Left cardiac atrium (tissue), 4 donors: ENCODE results near the gene AOAH. TPM values are rescaled to one million over a fixed set of nuclear protein-coding genes. Genes with fewer than 3 reads are reported as not detected.
"Not testable (repeated sequence)": the region's sequence is repeated elsewhere in the genome, so short reads cannot be mapped to it uniquely, and the experiment has no call there.

Source experiments
- ATAC-seq, 2 donors: fragments of 200-7000 bp; cut with Tn5 transposase; one replicate each; pipeline ENCODE4 v1.9.1; 2020; ENCODE audit warnings: mild to moderate bottlenecking in 2 of 2, moderate library complexity in 2 of 2
- DNase-seq: peaks from one replicate; pipeline ENCODE4 v3.0.0-alpha.2; 2020
- intact Hi-C, 2 donors: fragments of 100-400 bp; cut with DNase I; formaldehyde crosslinking; loops; one replicate each; pipeline versions ENCODE4 v1.14.1 to v1.15.1; 2022 to 2023
- total RNA-seq, 2 donors: library from RNA; stranded (reverse); fragmentation: NEBNext Ultra II Directional; extraction: Animal tissue kit (Norgen Biotek cat#: 25700); gene quantifications; one replicate each; pipeline ENCODE4 v1.2.1, GENCODE V29; 2021
- donor health status: DM: no; HTN: yes; CAD: no.
- donor health status: DM: no; HTN: yes; CAD: no; lungs with severe emphysema.
- donor health status: DM: yes; HTN: yes; CAD: no.
- donor health status: Dilated cardiomyopathy.

The AOAH gene
- total RNA-seq, 2 donors from 2014 or later, result 2.7 to 4.8 TPM

DNA sequence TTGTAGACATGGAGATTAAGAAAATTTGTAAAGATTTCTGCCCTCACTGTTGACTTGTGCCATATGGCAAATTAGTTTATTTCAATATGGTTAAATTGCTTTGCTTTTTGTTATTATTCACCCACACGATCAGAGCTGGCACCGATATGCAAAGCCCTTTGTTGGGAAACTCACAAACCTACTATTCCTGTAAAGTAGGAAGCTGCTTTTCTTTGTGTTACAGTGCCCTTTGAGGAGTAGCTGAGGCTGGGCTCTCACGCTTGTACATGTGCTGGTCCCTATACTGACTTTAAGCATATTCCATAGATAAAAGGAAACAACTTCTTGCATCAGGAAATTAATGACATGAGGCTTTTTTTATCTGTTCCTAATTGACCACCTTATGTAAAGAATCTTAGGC lies 17.6 kb upstream of the AOAH start:
- DNase-seq (no peak), ATAC-seq (no peak)
- intact Hi-C loops, result no loop called here

DNA sequence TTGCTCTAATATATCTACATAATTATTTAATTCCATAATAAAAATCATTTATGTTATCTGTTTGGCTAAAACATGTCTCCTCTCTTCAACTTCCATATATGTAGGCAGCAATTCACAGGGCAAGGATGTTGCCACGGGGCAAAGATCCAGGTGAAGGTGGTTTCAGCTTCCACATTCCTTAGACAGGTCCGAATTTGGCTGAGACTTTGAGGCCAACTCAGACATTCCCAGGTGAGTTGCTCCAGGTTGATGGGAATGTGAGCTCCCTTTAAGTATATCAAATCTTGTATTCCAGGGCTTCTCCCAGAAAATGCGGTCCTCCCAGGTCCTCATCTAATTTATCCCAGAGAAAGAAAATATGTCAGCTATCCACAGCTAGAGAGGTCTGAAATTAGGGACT lies 15.1 kb upstream of the AOAH start:
- intact Hi-C loops, result no loop called here
- ATAC-seq, result no peak
- no peak for DNase-seq

DNA sequence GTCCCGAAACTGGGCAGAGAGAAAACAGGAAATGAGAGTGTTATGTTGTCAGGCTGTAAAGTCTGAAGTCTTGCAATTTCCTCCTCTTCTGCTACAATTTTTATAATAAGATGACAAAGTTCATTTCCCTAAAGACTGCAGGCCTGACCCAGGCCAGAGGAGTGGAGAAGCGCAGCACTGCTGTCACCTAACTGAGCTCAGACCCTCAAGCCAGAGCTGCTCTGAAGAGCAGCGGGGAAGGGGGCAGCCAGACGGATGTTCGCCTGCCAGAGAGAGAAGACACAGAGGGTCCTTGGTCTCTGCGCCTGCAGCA lies 12.6 kb upstream of the AOAH start:
- intact Hi-C loops, result no loop called here
- ATAC-seq, result peak; percentile 59 to 72
- DNase-seq, result no peak

DNA sequence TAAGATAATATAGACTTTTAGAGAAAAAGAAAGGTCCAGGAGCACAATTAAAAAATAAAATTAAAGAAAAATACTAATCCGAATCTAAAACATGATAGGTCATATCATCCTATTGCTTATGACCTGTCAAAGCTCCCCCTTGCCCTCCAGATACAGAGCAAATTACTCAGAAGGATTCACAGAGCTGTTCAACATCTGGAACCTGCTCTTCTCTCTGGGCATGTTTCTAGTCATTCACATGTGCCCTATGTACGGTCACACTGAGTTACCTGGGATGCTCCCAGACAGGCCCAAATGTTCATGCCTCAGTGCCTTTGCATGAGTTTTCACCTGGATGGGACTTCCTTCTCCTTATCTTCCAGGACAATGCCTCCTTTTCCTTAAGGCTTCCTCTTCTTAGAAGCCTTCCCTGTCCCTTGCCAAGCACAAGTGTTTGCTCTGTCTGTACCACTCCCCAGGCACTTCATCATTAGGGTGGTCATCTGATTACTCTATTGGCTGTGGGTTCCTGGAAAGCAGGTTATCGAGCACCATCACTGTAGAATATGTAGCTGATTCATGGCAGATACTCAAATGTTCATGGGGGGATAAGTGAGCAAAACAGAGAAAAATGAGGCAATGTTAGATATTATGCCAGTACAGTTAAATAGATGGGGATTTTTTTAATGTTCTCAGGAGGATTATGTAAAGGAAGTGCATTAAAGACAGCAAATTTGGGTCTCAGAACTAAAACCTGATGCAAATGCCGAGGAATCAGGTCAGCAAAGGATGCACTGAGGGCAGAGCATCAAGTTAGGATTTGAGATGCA lies 12.0 kb upstream of the AOAH start:
- intact Hi-C loops, result no loop called here
- ATAC-seq, result no peak
- DNase-seq, result no peak

DNA sequence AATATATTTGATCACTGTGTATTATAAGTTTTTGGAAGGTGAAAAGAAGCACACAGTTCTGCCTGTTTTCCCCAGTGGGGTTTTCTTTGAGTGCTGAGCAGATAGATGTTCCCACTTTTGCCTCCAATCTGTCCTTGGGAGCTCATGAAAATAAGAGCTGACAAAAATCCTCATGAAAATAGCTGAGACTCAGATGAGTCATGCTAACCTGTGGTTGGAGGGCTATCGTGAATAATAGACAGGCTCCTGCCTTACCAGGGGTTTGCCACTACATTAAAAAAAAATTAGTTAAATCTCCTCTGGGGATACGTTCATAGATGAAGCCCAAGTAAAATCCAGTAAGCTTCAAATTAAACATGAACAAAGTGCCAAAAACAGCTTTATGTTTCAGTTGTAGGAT lies 10.9 kb upstream of the AOAH start:
- ATAC-seq, result no peak
- no peak for DNase-seq
- intact Hi-C loops, result no loop called here

DNA sequence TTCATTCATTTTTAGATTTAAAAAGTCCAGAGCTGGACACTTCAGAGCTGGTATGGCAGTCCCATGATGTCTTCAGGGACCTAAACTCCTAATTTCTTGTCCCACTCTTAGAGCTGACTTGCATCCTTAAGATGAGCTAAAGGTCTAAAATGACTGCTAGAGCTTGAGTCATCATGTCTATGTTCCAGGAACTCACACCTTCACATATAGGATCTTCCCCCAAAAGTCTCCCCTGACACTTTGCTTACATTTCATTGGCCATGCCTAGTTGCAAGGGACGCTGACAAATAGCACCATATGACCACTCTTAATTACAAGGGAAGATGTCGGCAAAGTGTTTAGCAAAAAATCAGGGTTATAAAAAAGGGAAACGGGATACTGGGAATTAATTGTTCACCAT lies 10.4 kb upstream of the AOAH start:
- DNase-seq (no peak), ATAC-seq (no peak)
- intact Hi-C loops, result no loop called here

DNA sequence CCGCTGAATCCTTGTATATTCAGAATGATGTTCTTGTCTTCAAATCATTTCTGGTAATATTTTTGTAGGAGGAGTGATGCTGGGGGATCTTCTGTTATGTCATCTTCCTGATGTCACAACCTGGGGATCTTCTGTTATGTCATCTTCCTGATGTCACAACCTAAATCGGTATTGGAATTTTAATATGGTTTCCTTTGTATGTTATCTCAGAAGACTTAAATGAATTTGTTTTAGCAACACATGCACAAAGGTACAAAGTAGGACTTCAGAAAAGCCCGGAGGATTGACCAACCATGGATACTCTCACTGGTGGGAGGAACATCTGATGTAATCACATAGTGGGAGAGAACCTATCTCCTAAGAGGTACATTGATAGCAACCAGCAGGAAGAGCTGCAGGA lies 9.1 kb upstream of the AOAH start:
- ATAC-seq (no peak), DNase-seq (no peak)
- intact Hi-C loops, result no loop called here

DNA sequence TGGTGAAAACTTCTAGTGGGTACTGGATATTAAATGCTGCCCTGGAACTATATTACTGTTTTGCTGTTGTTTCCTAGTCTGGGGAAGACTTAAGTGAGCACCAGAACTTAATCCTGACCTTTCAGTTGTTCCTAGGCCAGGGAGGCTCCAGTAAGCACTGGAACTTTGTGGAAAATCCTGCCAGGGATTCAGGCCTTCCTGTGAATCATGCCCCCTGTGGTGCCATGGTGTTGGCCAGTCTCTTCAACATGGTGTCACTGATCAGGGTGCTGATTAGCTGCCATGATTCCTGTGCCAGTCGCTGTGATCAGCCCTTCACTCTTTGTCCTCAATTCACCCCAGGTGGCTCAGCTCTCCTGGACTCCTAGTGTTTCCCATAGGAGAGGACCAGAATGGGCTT lies 8.5 kb upstream of the AOAH start:
- DNase-seq (no peak), ATAC-seq (no peak)
- intact Hi-C loops, result no loop called here

DNA sequence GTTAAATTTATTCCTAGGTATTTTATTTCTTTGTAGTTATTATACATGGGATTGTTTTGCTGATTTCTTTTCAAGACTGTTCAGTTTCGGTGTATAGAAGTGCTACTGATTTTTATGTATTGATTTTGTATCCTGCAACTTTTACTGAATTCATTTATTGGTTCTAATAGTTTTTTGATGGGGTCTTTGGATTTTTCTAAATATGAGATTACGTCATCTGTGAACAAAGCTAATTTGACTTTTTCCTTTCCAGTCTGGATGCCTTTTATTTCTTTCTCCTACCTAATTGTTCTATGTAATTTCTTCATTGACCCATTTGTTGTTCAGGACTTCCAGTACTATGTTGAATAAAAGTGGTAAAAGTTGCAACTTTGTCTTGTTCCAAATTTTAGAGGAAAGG lies 5.8 kb upstream of the AOAH start:
- DNase-seq (no peak), ATAC-seq (no peak)
- intact Hi-C loops, result no loop called here

DNA sequence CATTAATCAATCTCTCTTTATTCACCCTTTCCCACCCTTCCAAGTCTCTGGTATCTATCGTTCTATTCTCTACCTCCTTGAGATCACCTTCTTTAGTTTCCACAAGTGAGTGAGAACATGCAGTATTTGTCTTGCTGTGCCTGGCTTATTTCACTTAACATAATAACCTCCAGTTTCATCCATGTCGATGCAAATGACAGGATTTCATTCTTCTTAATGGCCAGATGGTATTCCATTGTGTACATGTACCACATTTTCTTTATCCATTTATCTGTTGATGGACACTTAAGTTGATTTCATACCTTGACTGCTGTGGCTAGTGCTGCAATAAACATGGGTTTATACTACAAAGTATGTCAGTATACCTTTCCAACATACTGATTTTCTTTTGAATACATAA lies 3.8 kb upstream of the AOAH start:
- intact Hi-C loops, result no loop called here
- ATAC-seq (no peak), DNase-seq (no peak)

DNA sequence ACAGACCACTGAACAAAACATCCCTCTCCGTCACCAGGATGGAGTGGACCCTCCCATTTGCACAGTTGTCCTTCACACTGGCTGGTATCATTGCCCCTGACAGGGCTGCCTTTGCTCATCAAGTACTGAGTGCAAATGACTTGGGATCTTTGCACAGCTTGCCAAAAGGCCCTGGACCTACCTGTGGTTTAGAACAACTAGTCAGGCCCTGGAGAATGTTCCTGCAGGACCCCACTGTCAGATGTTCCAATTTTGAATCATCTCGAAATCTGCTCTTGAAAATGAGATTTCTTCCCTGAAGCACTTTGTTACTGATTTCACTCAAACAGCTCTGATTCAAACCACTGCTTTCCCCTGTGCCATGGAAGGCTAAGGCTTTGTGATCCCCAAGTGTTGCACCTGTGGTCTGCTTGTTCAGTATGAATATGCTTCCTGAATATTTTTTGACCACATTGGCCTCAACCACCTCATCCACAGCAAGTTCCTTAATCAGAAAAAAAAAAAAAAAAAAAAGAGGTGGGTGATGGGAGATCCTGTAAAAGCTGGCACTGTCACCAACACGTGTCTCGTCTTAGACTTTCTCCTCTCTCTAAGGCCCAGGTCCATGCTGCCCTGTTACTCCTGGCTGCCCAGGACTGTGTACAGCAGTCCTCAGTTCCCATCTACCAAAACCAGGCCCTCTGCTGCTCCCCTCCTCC lies 2.7 kb upstream of the AOAH start:
- peak in 1 of 2 donors; percentile 16 for ATAC-seq
- intact Hi-C loops, result no loop called here
- DNase-seq, result no peak

DNA sequence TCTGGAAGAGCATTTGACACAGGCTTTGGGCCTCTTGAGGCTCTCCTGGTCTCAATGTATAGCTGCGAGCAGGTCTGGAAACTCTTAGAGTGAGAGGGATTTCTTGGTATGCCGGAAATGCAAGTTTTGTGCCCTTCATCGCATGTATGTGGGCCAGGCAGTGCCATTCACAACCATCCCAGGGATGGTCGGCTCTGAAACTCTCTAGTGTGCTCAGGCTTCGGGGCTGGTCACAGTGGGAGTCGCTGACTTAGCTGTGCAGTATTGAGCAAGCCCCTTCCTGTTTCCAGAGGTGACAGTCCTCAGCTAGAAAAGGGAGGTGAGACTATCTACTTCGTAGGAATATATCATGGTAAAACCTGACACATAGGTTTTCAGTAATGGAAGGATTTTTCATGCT lies 2.0 kb upstream of the AOAH start:
- no peak for DNase-seq
- peak in 1 of 2 donors; percentile 57 for ATAC-seq
- intact Hi-C loops, result no loop called here

DNA sequence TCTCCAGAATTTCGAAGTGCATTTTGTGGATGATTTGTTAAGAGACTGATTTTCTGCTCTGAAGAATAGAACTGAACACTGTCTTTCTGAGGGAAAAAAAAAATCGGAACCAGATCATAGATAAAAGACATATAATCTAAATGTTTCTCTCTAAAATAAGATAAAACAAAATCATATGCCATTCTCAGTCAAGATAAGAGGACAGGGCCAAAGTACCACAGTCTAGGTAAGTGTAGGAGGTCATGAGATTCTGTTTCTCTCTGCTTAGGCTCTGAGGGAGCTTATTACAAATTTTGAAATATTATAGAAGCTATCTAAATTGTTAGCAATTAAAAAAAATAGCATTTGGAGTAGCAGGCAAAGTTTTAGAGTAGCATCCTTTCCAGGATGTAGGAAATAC lies 702 bp upstream of the AOAH start:
- no peak for DNase-seq
- intact Hi-C loops, result no loop called here
- no peak for ATAC-seq

DNA sequence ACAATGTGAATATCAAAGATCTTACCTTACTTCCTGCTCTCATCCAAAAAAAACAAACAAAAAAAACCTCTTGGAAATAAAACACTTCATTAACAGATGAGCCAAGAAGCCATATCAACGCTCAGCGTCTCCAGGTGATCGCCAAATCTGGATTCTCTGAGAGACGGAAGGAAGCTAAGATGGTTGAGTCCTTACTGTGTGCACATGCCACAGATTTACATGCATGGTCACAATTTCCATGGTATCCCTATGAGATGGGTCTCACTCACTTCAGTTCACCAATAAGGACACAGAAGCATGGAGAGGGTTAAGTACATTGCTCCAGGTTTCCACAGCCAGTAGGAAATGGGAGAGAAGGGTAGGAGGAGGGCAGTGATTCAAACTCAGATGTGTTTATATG lies 1.0 kb downstream of the AOAH start:
- DNase-seq (no peak), ATAC-seq (no peak)
- intact Hi-C loops, result no loop called here

DNA sequence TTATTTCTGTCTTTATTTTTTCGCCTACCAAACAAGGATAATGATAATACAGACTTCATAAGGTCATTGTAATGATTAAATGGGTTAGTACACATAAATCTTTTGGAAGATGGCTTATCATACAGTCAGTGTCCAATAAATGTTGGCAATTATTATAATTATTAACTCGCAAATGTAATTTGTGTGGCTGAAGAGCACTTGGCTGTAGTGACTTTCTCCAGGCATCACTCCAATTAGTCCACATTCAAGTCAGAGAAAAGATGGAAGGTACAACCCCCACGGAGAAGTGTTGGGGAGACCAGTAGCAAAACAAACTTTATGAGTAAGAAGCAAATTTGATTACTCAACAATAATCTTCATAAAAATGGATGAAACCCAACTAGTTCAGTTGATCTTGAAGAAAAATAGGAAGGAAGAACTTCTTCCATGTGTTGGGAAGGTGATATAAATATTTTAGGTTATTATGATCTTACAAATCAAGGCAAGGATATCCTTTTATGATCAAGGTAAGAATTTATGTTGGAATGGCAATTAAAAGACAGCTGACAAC lies 5.1 kb downstream of the AOAH start:
- ATAC-seq, result no peak
- intact Hi-C loops, result no loop called here
- DNase-seq, result no peak

DNA sequence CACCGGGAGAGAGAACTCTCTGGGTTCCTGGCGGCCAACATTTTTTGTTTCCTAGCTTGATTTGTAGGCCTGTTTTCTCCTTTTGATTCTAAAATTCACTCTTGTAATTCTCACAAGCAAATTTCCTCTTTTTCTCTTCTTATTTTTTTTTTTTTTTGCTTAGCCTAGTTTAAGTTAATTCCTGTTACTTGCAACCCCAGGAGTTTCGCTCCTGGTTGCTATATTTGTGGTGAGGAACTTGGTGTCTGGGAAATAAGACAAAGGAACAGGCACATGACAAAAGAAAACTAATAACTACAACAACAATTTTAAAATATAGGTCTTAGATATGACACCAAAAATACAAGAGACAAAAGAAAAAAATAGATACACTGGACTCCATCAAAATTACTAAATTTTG lies 6.7 kb downstream of the AOAH start:
- ATAC-seq, result no peak
- intact Hi-C loops, result no loop called here

DNA sequence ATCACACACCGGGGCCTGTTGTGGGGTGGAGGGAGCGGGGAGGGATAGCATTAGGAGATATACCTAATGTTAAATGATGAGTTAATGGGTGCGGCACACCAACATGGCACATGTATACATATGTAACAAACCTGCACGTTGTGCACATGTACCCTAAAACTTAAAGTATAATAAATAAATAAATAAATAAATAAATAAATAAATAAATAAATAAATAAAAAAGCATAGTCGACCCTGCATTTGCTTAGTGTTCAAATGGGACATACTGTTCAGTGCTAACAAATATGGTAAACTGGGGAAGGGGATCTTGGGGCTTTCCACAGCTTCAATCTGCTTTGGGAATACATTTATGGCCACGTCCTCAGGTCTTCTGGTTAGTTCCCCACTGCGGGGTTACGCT lies 7.5 kb downstream of the AOAH start:
- intact Hi-C loops, DNase-seq, ATAC-seq: not testable (repeated sequence)

More for the DNA sequence above, 6.7 kb downstream of the AOAH start:
- no peak for DNase-seq

DNA sequence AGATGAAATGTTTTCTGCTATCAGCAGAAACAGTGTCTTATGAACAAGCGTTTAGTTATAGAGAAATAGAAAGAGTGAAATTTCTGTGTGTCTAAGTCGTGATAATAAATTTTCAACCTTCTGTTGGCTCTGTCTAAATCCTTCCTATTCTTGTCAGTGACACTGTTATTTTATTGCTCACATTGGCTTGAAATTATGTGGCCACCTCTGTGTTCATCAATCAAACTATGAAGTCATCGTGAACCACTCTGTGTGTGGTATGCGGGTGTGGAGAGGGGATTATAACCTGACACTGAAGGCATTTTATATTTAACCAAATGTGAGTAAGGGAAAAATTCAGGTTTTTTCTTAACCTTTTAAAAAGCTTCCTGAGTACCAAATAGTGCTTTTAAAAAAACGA lies 12.3 kb downstream of the AOAH start:
- ATAC-seq (no peak), DNase-seq (no peak)
- intact Hi-C loops, result no loop called here

DNA sequence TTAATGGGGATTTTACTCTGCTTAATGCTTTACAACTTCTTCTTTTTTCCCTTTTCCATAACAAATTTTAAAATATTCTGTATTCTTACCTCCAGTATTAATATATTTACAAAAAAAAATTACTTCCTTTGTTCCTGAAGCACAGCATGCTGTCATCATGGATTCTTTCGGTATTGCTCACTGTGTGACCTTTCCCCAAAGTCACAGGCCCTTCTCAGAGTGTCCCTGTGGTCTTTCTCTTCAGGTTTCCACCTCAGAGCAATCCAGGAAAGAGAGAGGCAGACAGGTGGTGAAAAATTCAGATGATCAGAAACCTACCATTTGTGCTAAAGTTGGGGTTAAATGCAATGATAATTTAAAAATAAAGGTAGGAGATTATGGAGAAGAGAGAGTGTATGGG lies 13.0 kb downstream of the AOAH start:
- DNase-seq, result no peak
- no peak for ATAC-seq
- intact Hi-C loops, result no loop called here

DNA sequence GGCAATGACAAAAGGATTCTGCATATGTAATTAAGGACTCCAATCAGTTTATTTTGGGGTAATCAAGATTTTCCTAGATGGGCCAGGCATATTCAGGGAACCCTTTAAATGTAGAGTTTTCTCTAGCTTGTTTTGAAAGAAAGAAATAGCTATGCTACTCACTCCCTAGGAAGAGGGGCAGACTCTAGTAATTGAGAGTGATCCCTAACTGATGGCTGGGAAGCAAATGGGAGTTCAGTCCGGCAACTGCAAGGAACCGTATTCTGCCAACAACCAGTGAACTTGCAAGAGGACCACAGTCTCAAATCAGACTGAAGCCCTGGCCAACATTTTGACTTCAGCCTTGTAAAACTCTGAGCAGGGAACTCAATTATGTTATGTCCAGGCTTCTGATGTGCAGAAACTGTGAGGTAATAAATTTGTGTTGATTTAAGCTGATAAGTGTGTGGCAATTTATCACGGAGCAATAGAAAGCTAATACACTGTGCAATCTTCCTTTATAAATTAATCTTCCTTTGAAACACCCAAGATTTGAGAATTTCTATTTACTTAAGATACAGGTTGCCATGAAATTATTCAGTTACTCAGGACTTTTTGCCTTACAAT lies 14.0 kb downstream of the AOAH start:
- DNase-seq (no peak), ATAC-seq (no peak)
- intact Hi-C loops, result no loop called here

DNA sequence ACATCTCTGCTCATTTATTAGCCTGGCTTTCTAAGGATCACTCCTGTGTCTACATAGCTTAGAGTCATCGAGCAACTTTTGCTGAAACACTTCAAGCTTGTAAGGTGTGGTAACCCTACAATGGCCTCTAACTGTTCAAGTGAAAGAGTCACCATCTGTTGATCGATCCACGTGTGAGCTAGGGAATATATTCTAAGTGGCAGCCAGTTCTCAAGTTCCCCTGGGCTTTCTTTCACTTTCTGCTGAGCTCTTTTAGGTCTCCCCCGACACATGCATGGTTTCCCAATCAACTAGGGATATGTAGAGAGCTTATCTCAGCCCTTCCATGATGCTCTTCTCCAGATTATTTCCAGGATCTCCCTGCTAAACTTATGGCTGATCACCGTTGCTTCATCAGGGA lies 15.5 kb downstream of the AOAH start:
- DNase-seq, result no peak
- ATAC-seq, result no peak
- intact Hi-C loops, result no loop called here
